Hippocampal formation (tissue), 2 donors: ENCODE data around the gene GPR61.

Experiments
- DNase-seq, 2 donors: peaks; one replicate each; lab custom pipeline; 2025; lab: John Stamatoyannopoulos, UW

GPR61 gene

DNA sequence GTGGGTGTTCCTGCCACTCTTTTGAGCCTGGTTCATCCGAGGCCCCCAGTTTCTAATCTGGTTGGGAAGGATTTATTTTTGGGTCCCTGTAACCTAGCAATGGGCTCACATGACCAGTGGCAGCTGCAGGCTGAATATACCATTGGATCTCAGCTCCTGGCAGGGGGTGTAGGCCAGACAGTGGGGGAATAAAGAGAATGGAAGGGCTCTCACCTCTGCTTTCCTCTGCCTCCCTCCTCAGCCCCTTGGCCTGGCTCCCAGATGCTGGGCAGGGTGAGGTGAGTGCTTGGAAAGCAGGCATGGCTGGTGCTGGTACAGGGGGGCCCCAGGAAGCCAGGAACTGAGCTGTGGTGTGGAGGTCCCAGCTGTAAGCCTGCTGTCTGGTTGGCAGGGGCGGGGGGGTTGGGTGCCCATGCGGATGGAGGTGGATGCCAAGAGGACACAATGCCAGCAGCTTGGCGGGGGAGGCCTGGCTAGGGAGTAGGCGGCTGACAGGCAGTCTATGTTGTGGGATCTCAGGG, 3.6 kb upstream of the GPR61 start:
- peak; percentile 32 to 61 for DNase-seq

- DNase-seq, result no peak
Measured at GRCh38 chr1:109537450-109538178, 2.1 kb upstream of the GPR61 start.

DNA sequence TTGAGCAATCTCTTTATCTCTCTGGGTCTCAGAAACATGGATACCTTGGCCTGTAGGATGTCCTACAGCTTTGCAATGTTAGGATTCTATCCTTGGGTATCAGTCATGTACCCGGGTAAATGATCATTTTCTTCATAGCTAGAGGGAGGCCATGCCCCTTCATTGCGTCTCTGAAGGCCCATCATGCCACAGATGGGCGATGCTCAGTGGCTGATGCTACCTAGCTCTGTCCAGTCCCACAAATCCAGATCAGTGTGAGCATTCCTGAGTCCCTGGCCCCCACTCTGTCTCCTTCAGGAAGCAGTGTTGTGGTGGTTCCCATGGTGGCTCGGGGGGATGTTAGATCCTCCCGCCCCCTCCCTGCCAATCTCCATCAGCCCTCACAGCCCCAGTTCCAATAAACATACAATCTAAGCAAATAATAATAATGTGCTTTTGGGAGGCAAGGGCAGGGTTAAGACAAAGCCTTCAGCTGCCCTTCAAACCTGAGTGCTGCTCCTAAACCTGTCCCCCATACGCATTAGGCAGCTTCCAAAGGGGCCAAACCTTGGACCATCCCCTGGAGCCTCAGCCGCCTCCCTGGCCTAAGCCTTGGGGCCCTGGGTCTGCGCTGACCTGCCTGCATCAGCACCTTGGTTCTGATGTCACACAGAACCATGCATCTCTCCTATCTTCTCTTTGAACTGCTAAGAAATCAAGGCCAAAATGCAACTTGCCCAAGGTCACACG, 681 bp upstream of the GPR61 start:
- DNase-seq, result no peak

GRCh38 chr1:109541102-109541501, 1.4 kb downstream of the GPR61 start:
- DNase-seq, result no peak

DNA sequence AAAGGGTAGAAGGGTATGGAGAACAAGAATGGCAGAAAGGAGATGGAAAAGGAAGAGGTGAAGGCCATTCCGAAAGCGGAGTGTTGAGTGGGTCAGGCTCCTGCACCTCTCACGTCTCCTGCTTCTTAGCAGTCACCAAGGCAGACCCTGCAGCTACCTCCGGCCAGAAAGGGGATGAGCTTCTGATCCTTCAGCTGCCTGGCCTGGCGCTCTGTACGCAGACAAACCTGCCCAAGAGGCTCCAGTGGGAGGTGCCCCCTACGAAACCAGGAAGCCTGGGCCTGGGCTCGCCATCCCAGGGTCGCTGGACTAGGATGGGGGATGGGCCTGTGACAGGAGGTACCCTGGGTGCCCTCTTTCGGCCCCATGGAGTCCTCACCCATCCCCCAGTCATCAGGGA, 3.0 kb downstream of the GPR61 start:
- no peak for DNase-seq

DNA sequence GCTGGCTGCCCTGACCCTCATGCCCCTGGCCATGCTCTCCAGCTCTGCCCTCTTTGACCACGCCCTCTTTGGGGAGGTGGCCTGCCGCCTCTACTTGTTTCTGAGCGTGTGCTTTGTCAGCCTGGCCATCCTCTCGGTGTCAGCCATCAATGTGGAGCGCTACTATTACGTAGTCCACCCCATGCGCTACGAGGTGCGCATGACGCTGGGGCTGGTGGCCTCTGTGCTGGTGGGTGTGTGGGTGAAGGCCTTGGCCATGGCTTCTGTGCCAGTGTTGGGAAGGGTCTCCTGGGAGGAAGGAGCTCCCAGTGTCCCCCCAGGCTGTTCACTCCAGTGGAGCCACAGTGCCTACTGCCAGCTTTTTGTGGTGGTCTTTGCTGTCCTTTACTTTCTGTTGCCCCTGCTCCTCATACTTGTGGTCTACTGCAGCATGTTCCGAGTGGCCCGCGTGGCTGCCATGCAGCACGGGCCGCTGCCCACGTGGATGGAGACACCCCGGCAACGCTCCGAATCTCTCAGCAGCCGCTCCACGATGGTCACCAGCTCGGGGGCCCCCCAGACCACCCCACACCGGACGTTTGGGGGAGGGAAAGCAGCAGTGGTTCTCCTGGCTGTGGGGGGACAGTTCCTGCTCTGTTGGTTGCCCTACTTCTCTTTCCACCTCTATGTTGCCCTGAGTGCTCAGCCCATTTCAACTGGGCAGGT, 3.8 kb downstream of the GPR61 start:
- no peak for DNase-seq

DNA sequence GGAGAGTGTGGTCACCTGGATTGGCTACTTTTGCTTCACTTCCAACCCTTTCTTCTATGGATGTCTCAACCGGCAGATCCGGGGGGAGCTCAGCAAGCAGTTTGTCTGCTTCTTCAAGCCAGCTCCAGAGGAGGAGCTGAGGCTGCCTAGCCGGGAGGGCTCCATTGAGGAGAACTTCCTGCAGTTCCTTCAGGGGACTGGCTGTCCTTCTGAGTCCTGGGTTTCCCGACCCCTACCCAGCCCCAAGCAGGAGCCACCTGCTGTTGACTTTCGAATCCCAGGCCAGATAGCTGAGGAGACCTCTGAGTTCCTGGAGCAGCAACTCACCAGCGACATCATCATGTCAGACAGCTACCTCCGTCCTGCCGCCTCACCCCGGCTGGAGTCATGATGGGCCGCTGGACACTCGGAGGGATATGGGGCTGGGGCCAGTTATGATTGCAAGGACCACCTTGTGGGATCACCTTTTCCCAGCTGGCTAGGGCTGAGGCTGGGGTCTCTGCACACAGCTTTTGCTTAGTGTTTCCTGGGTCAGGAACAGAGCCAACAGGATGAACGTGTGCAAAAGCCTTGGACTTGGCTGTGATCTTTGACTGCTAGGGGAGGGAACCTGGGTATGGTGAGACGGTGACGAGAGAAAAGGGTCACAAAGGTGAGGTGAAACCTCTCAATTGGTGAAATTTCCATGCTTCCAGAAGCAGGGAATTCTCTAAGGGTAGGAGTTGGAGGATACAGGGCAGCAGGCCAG, 4.5 kb downstream of the GPR61 start:
- DNase-seq, result no peak

- DNase-seq, result peak; percentile 82 to 91
Measured at GRCh38 chr1:109546311-109547109, 6.8 kb downstream of the GPR61 start.

DNA sequence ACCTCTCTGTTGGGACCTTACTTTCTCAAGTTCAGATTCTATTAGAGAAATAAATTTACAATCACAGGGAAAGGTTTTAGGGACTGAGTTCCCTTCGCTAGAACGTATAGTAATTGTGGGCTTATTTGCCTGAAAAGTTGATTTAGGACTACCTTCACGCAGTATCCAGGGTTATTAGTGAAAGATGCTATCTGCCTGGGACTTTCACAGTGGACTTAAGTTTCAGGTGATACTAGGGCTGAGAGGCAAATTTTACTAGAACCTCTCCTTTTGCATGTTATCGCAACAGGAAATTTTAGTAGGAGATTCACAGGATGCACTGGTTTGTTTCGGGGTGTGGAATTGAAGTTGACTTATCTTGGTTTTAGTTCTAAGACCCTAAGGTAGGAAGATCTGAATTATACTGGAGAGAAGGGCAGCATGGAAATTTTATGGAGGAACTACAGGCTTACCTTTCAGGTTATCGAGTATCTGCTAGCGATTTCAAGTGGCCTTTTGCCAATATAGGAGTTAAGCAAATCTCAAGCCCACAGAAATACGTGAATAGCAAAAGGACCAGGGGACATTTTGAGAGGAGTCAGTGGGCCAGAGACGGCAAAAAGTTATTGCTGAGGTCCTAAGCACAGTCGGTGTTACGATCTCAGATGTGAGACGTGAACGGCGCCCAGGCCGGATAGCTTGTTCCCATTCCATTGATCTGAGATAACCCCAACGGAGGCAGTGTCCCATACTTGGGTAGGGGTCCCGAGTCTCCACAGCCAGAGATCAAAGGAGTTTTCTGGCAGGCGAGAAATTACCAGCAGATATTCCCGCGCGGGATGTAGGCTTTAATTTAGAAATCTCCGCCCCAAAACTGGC, 8.0 kb downstream of the GPR61 start:
- DNase-seq, result no peak

GRCh38 chr1:109548321-109549267, 8.9 kb downstream of the GPR61 start, which contains the start of gene GNAI3:
GNAI3 (plus strand) TSS chr1:109548615; CDS start chr1:109548721, 106 bp downstream.
- peak; percentile 93 to 95 for DNase-seq

- no peak for DNase-seq
Measured at GRCh38 chr1:109556563-109556962, 16.9 kb downstream of the GPR61 start.

- no peak for DNase-seq
Measured at GRCh38 chr1:109557520-109557919, 17.8 kb downstream of the GPR61 start.

- no peak for DNase-seq
Measured at GRCh38 chr1:109559995-109560394, 20.3 kb downstream of the GPR61 start.

GRCh38 chr1:109564194-109564878, 24.7 kb downstream of the GPR61 start:
- no peak for DNase-seq

GRCh38 chr1:109565241-109565640, 25.6 kb downstream of the GPR61 start:
- no peak for DNase-seq

- no peak for DNase-seq
Measured at GRCh38 chr1:109566982-109567381, 27.3 kb downstream of the GPR61 start.

GRCh38 chr1:109567877-109568672, 28.4 kb downstream of the GPR61 start:
- no peak for DNase-seq
